Effector CD8-positive, alpha-beta T cell (primary cell): ENCODE data around the gene DLX1.
"Not testable (repeated sequence)": the region's sequence is repeated elsewhere in the genome, so short reads cannot be mapped to it uniquely, and the experiment has no call there.

Source experiments
- DNase-seq: peaks from one replicate; lab custom pipeline; 2025; lab: John Stamatoyannopoulos, UW

Gene DLX1

GRCh38 chr2:172063446-172063845, 21.9 kb upstream of the DLX1 start:
- no peak for DNase-seq

GRCh38 chr2:172065111-172065510, 20.2 kb upstream of the DLX1 start:
- no peak for DNase-seq

- DNase-seq = no peak
Measured at GRCh38 chr2:172066394-172066886, 18.9 kb upstream of the DLX1 start.

GRCh38 chr2:172067905-172068304, 17.4 kb upstream of the DLX1 start:
- not testable (repeated sequence) for DNase-seq

GRCh38 chr2:172070936-172071335, 14.4 kb upstream of the DLX1 start:
- DNase-seq = no peak

GRCh38 chr2:172072303-172072702, 13.0 kb upstream of the DLX1 start:
- no peak for DNase-seq

GRCh38 chr2:172072706-172073105, 12.6 kb upstream of the DLX1 start:
- DNase-seq = no peak

- no peak for DNase-seq
Measured at GRCh38 chr2:172073518-172073917, 11.8 kb upstream of the DLX1 start.

- no peak for DNase-seq
Measured at GRCh38 chr2:172074254-172074653, 11.1 kb upstream of the DLX1 start.

GRCh38 chr2:172079416-172079815, 5.9 kb upstream of the DLX1 start:
- no peak for DNase-seq

GRCh38 chr2:172079838-172080640, 5.3 kb upstream of the DLX1 start:
- no peak for DNase-seq

GRCh38 chr2:172080641-172081220, 4.6 kb upstream of the DLX1 start:
- no peak for DNase-seq

GRCh38 chr2:172081221-172082022, 3.9 kb upstream of the DLX1 start:
- no peak for DNase-seq

GRCh38 chr2:172082105-172082943, 3.0 kb upstream of the DLX1 start:
- no peak for DNase-seq

GRCh38 chr2:172082944-172083627, 2.2 kb upstream of the DLX1 start:
- DNase-seq = no peak

GRCh38 chr2:172083628-172084394, 1.5 kb upstream of the DLX1 start:
- no peak for DNase-seq

- DNase-seq = no peak
Measured at GRCh38 chr2:172084395-172084644, 987 bp upstream of the DLX1 start.

- no peak for DNase-seq
Measured at GRCh38 chr2:172084645-172085459, 455 bp upstream of the DLX1 start.
